Esophagus muscularis mucosa (tissue), 3 donors: ENCODE results near the gene KCNJ16.

Experiments used
- CTCF ChIP-seq, 3 experiments: fragments of 200-600 bp in 2 of 3; fragments of 450-650 bp in 1 of 3; sonication (generic) in 2 of 3; IDR thresholded peaks; one replicate each; pipeline ENCODE4 v1.5.1; 2017 to 2019; ENCODE audit warnings: antibody characterized with exemption in 3 of 3, mild to moderate bottlenecking in 2 of 3, moderate library complexity in 1 of 3
- POLR2AphosphoS5 ChIP-seq, 2 donors: sonication (generic); formaldehyde crosslinking; IDR thresholded peaks; one replicate each; pipeline ENCODE4 v1.6.1; 2017; ENCODE audit warnings: antibody characterized with exemption in 2 of 2

- TF ChIP-seq POLR2AphosphoS5 (IDR thresholded peaks at IDR 0.05) (no peak), CTCF (IDR thresholded peaks at IDR 0.05) (no peak)
These were observed 16.1 kb downstream of the KCNJ16 start for GRCh38 chr17:70091005-70091568.
